Measurements from ENCODE around the gene GNAO1. TPM values are rescaled to one million over a fixed set of nuclear protein-coding genes. Genes with fewer than 3 reads are reported as not detected.

The GNAO1 gene
- total RNA-seq, 1 experiment from 2014 or later: not detected

GRCh38 chr16:56198755-56199114 lies 7.4 kb downstream of the GNAO1 start:
- Histone ChIP-seq H4K20me1 (ENCODE audit: low read length) (no peaks in the 10 kb centered on the region), H3K4me3 (ENCODE audit: low read length) (no peak overlapping the region), H2AFZ (ENCODE audit: low read length) (no peak overlapping the region), H3K9ac (ENCODE audit: low read length) (no peak overlapping the region), H3K9me3 (ENCODE audit: low read length) (no peaks in the 10 kb centered on the region), H3K36me3 (ENCODE audit: low read depth, low read length) (no peaks in the 10 kb centered on the region), H3K4me1 (ENCODE audit: insufficient read depth, low read length) (no peaks in the 10 kb centered on the region), H3K27ac (ENCODE audit: low read length) (no peak overlapping the region), H3K4me2 (ENCODE audit: low read length) (no peak overlapping the region), H3K79me2 (ENCODE audit: low read length) (no peaks in the 10 kb centered on the region), H3K27me3 (ENCODE audit: low read length) (peaks cover 40% of the 10 kb centered on the region), H3F3A (ENCODE audit: low read length, unreplicated experiment) (no peaks in the 10 kb centered on the region), H3K9me2 (replicated peaks; ENCODE audit: low read length) (no peaks in the 10 kb centered on the region)
- ATAC-seq (no peak), DNase-seq (no peak)
- TF ChIP-seq EZH2phosphoT487 (IDR thresholded peaks at IDR 0.05; ENCODE audit: borderline replicate concordance, low read length) (no peak), EZH2 (IDR thresholded peaks at IDR 0.05; ENCODE audit: low read length, unreplicated experiment) (no peak)
- TF ChIP-seq, protein P1, sequence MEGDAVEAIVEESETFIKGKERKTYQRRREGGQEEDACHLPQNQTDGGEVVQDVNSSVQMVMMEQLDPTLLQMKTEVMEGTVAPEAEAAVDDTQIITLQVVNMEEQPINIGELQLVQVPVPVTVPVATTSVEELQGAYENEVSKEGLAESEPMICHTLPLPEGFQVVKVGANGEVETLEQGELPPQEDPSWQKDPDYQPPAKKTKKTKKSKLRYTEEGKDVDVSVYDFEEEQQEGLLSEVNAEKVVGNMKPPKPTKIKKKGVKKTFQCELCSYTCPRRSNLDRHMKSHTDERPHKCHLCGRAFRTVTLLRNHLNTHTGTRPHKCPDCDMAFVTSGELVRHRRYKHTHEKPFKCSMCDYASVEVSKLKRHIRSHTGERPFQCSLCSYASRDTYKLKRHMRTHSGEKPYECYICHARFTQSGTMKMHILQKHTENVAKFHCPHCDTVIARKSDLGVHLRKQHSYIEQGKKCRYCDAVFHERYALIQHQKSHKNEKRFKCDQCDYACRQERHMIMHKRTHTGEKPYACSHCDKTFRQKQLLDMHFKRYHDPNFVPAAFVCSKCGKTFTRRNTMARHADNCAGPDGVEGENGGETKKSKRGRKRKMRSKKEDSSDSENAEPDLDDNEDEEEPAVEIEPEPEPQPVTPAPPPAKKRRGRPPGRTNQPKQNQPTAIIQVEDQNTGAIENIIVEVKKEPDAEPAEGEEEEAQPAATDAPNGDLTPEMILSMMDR (conservative IDR thresholded peaks at IDR 0.05; ENCODE audit: low read depth, low read length): no peak
- no TSS peak for BruUV-seq (replicated peaks)
- POLR2A ChIA-PET (ENCODE audit: unreplicated experiment): no interaction called here
- CTCF ChIA-PET: no interaction called here
- intact Hi-C loops (cut with micrococcal nuclease): no loop called here

- no peak overlapping the region for H3K4me2 ChIP-seq (ENCODE audit: low read length)
- TF ChIP-seq EZH2phosphoT487 (IDR thresholded peaks at IDR 0.05; ENCODE audit: borderline replicate concordance, low read length) (no peak), EZH2 (IDR thresholded peaks at IDR 0.05; ENCODE audit: low read length, unreplicated experiment) (no peak)
- TF ChIP-seq, protein P1 (conservative IDR thresholded peaks at IDR 0.05; ENCODE audit: low read depth, low read length): no peak
- H3K4me1 ChIP-seq (ENCODE audit: insufficient read depth, low read length): no peaks in the 10 kb centered on the region
- no TSS peak for BruUV-seq (replicated peaks)
- no peaks in the 10 kb centered on the region for H3K9me3 ChIP-seq (ENCODE audit: low read length)
- H3K79me2 ChIP-seq (ENCODE audit: low read length): no peaks in the 10 kb centered on the region
- CTCF ChIA-PET: no interaction called here
- H3K36me3 ChIP-seq (ENCODE audit: low read depth, low read length): no peaks in the 10 kb centered on the region
- no peak for ATAC-seq
- H4K20me1 ChIP-seq (ENCODE audit: low read length): no peaks in the 10 kb centered on the region
- no peak overlapping the region for H3K27ac ChIP-seq (ENCODE audit: low read length)
- intact Hi-C loops (cut with micrococcal nuclease): no loop called here
- no peaks in the 10 kb centered on the region for H3K9me2 ChIP-seq (replicated peaks; ENCODE audit: low read length)
- no peak overlapping the region for H2AFZ ChIP-seq (ENCODE audit: low read length)
- H3K4me3 ChIP-seq (ENCODE audit: low read length): no peak overlapping the region
- no peaks in the 10 kb centered on the region for H3F3A ChIP-seq (ENCODE audit: low read length, unreplicated experiment)
- peaks cover 36% of the 10 kb centered on the region for H3K27me3 ChIP-seq (ENCODE audit: low read length)
- no peak overlapping the region for H3K9ac ChIP-seq (ENCODE audit: low read length)
- POLR2A ChIA-PET (ENCODE audit: unreplicated experiment): no interaction called here
- DNase-seq: no peak
Observed at GRCh38 chr16:56199164-56199563, 7.9 kb downstream of the GNAO1 start.

DNA sequence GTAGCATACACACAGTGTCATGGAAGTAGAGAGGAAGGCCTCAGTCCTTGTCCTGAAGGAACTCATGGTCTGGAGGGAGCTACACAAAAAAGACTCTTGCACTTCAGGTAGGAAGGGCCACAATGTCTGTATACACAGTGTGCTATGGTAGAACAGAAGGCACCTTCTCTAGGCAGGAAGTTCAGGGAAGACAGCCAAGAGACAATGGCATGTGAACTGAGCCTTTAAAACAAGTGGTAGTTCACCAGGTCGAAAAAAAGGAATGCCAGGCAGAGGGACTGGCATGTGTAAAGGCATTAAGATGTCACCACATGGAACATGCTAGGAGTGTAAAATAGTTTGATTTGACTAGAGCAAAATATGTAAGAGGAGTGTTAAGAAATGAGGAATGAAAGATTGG lies 9.7 kb downstream of the GNAO1 start:
- Histone ChIP-seq H3K27ac (ENCODE audit: low read length) (no peak overlapping the region), H3K27me3 (ENCODE audit: low read length) (peaks cover 21% of the 10 kb centered on the region), H3K36me3 (ENCODE audit: low read depth, low read length) (no peaks in the 10 kb centered on the region), H3K9ac (ENCODE audit: low read length) (no peak overlapping the region), H3K4me2 (ENCODE audit: low read length) (no peak overlapping the region), H3K79me2 (ENCODE audit: low read length) (no peaks in the 10 kb centered on the region), H3K4me1 (ENCODE audit: insufficient read depth, low read length) (no peaks in the 10 kb centered on the region), H3F3A (ENCODE audit: low read length, unreplicated experiment) (no peaks in the 10 kb centered on the region), H3K4me3 (ENCODE audit: low read length) (no peak overlapping the region), H3K9me2 (replicated peaks; ENCODE audit: low read length) (no peaks in the 10 kb centered on the region), H3K9me3 (ENCODE audit: low read length) (no peaks in the 10 kb centered on the region), H2AFZ (ENCODE audit: low read length) (no peak overlapping the region), H4K20me1 (ENCODE audit: low read length) (no peaks in the 10 kb centered on the region)
- no peak for ATAC-seq
- intact Hi-C loops (cut with micrococcal nuclease): no loop called here
- DNase-seq: no peak
- no TSS peak for BruUV-seq (replicated peaks)
- ChIA-PET POLR2A (ENCODE audit: unreplicated experiment) (no interaction called here), CTCF (no interaction called here)
- TF ChIP-seq EZH2phosphoT487 (IDR thresholded peaks at IDR 0.05; ENCODE audit: borderline replicate concordance, low read length) (no peak), EZH2 (IDR thresholded peaks at IDR 0.05; ENCODE audit: low read length, unreplicated experiment) (no peak)
- TF ChIP-seq, protein P1 (conservative IDR thresholded peaks at IDR 0.05; ENCODE audit: low read depth, low read length): no peak

Measured in PC-3 (cell line).